ENCODE measurements around the gene CDH24.

Gene CDH24

DNA sequence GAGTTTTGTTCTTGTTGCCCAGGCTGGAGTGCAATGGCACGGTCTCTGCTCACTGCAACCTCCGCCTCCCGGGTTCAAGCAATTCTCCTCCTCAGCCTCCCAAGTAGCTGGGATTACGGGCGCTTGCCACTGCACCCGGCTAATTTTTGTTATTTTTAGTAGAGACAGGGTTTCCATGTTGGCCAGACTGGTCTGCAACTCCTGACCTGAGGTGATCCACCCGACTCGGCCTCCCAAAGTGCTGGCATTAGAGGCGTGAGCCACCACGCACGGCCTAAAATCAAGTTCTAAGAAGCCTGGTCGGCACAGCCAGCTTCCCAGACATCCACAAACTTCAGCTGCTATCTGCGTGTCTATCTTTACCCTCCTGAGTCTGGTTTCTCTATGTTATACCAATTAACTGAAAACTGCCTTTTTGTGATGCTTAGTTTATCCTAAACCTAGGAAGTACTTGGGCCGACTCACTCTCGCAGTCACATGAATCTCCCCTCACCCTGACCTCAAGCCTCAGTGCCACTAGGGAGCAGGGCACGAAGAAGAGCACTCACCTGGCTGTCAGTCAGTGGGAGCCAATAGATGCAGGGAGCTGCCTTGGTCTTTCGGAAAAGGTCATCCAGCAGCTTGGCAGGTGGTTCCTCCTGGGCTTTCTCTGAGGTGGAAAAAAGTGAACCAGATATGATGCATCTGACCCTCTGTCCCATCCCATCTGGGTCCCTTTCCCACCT is 3.4 kb upstream of the CDH24 start:
- DNase-seq, result no peak

DNA sequence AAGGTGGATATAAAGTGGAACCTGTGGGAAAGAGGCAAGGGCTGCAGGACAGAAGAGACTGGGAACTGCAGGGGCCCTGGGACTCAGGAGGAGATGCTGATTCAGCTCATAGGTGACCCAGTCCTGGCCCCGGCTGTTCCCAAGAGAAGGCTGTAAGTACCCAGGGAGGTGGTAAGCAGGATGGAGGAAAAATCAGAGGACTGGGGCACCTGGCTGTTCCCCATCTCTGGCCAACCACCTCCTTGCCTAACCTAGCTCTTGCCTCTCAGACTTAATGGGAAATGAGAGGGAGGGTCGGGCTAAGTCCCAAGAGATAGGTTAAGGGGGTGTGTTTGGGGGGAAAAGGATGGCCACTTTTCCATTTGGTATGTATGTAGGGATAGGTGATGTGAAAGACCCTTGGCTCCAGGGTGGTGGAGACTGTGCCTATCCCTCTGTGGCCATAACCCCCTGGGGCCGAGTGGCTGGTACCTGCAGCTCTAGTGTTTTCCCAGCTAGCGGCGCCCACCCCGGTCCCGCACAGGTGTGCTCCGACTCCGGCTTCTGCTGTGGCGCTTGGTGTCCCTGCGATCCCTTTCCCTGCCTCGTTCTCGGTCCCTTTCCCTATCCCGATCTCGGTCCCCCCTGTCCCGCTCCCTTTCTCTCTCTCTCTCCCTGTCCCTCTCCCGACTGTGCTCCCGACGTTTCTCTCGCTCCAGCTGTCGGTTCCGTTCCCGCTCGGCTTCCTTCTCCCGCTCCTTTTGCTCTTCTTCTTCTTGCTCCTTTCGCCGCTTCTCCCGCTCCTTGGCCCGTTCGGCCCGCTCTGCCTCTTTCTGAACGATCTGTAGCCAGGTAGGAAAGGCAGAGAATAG is 1.6 kb upstream of the CDH24 start:
- DNase-seq, result no peak

DNA sequence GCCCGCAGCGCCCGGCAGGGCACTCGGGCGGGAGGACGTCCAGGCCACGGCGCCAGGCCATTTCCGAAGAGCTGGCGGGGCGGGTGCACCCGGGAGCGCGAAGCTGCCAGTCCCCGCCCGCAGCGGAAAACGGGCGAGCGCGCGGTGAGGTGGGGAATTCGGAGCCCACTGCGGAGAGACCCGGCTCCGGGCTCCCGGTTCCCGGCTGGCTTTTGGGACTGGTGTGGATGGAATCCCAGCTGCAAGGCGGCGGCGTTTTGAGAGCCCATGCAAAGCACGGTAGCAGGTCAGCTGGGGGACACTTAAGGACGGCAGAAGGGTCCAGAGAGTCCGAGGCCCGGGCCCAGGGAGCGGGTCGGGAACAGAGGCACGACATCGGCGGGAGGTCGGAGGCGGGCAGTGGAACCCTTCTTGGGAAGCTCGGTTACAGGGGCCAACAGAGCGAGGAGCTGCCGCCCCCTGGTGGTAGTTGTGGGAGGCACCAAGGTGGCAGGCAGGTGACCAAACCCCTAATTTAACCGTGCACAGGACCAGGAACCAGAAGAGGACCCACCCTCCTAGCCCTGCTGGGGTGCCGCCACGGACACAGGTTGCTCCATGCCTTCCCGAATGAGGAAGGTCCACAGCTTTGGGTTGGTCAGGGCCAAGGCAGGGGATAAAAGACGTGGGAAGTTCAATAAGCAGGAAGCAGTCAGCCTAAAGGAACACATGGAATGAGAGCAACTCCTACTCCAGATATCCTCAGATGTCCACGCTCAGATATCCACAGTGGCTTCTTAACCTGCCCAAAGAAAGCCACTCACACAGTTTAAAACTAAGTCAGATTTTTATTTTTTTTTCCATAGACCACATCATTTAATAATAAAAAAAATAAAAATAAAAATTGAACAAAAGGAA is 685 bp upstream of the CDH24 start:
- no peak for DNase-seq

DNA sequence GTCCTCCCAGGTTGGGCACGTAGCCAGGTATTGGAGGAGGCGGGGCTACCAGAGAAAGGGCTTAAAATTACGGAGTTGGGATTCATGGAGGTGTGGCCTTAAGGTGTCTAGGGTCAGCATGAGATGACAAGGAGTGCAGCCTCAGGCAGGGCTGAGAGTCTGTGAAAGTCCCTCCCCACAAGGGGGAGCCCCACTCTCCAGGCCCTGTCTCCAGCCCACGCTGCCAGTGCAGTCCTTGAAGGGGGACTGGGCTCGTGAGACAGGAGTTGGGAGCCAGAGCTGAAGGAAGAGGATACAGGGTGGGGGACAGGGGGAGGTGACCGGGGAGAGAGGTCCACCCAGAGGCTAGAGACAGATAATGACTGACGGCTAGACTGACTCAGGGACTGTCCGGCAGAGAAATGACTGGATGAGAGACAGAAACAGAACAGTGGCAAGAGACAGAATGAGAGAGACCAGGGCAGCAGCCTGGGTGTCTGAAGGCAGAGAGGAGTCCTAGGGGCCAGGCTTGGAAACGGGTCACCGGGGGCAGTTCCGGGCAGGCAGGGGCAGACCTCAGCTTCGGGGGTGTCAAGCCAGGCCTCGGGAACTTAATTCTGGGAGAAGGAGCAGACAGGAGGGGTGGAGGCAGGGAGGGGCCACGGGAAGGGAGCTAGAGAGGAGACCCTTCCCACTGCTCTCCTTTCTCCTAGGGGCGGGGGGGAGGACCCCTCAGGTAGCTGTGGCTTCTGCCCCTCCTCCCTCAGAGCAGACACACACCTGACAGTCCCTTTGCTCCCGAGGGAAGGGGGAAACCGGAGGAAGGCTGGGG is 970 bp downstream of the CDH24 start:
- DNase-seq, result no peak

DNA sequence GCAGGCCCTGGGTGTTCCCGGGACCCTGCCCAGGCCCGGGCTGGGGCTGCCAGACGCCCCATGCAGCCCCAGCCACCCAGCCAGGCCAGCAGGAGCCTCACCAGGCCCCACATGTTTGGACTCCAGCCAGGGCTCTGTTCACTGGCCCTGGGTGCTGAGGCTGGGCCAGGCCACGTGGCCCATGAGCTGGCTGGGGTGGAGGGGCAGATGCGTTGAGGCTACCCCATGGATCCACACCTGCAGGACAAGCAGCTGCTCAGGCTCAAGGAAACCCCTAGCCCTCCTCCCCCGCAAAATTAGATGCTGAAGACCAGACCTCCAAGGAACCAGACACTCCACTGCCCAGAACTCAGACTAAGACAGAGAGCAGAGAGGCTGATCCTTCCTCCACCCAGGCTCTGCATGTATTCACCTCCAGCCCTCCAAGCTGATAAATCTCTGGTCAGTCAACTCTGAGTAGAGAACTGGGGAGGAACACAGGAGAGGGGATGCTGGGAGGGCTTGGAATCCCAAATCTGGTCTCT is 1.6 kb downstream of the CDH24 start:
- no peak for DNase-seq

DNA sequence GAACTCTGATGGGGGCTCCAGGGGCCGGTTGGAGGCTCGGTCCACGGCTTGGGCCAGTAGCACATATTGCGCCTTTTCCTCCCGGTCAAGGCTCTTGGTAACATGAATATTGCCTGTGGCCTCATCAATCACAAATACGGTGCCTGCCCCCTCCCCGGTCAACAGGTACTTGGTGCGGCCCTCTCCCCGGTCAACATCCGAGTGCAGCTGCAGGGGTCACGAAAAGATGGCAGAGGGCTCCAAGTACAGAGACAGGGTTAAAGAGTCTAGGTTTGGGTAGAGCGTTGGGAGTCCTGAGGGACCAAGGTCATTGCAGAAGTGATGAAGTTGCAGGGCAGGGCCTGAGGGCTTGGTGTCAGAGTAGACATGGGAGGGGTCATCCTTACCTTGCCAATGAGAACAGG is 2.2 kb downstream of the CDH24 start:
- no peak for DNase-seq

DNA sequence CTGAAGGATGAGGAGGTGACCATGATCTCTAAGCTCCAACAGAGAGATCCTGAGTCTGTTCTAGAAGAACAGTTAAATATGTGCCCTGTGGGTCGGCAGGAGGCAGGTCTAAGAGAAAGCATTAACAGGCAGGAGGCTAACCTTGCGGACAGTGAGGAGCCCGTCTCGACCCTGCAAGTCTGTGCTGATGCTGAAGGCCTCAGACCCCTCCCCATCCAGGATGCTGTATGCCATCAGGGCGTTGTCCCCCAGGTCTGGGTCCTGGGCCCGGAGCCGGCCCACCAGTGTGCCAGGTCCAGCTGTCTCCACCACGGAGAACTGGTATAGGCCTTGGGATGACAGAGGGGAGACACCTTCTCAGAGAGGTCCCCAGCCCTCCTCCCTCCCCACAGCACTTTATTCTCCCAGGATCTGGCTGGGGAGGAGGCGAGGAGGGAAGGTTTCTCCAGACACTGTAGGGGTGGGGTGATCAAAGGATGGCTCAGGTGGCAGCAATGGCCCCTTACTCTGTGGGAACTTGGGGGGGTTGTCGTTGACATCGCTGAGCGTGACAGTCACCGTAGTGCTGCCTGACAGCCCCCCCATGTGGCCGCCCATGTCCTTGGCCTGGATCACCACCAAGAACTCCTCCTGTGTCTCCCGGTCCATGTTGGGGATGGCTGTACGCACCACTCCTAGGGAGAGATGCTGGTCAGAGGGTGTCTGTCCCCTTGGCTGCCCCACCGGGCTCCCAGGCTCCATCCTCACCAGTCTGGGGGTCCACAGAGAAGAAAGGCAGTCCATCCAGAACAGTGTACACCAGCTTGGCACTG is 3.1 kb downstream of the CDH24 start:
- no peak for DNase-seq

DNA sequence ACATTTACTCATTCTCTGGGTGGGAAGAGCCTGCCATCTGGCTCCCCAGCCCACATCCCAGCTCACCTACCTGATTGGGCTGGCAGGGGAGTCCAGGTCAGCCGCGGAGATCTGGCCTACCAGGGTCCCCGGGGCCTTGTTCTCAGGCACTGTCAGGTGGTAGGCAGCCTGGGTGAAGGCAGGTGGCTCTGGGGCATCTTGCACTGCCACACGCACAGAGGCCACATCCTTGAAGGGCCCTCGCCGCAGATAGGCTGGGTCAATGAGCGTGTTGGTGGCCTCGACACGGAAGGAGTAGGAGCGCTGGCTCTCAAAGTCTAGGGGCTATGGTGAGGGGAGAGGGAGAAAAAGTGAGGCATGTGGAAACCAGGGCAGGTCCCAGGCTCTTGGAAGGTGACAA is 3.9 kb downstream of the CDH24 start:
- DNase-seq, result no peak

DNA sequence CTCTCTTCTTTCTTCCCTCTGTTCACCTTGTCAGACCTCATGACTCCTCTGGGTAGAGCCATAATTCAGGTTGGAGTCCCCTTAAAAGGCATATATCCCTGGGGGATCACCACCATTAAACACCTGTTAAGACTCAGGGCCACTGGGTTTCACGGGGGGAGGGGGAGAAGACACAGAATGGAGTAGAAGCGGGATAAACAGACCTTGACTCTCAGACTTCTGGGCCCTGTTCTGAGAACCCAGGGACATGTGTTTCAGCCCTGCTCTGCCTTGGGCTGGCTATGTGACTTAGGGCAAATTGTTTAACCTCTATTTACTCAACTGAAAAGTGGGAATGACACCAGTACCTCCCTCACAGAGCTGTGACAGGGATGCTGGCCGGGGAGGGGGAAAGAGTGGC is 4.6 kb downstream of the CDH24 start:
- DNase-seq, result no peak

DNA sequence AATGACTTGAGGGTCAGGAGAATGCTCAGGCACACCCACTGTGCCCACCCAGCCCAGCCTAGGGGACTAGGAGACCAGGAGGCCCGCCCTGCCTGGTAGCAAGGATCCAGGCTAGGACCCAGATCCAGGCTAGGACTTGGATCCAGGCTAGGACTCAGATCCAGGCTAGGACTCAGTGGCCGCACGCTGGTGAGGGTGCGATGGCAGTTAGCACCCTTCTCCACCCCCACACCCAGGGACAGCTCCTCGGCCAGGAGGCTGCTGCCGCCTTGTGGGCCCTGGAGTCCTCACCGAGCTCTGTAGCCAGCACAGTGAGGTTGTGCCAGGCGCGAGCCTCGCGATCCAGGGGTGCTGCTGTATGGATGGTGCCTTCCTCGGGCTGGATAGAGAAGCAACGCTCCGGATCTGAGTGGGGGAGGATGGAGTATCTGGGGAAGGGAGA is 5.1 kb downstream of the CDH24 start:
- DNase-seq, result no peak

DNA sequence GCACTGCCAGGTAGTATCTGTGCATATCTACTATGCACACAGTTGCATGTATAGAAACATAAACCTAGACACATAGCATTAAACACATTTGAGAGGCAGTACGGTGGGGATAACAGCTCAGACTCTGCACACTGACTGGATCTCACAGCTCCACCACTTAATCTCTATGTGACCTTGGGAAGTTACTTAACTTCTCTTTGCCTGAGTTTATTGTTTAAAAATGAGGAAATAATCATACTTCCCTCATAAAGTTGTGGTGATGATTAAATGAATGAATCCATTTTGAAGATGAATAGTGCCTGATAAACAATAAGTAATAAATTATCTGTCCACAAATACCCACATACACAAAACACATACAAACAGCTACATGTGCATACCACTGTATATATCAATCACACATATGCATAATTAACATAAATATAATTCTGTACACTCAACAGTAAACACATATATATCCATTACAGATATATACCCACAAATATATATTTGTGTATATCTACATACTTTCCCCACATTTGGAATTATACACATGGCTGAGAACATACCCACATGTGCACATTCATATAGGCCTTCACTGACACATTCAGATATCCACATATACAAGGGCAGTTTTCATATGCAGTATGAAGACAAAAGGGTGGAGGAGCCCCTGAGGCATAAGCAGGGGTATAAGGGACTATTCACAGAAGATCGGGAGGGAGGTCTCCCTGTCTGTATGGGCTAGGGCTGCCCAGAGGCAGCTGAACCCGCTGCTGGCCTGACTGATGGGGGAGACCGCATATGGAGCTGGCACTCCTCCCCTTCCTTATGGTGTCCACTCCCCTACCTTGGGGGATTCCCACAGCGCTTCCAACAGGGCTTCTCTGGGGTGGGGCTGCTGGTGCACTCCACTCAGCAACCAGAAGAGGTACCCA is 5.9 kb downstream of the CDH24 start:
- no peak for DNase-seq

DNA sequence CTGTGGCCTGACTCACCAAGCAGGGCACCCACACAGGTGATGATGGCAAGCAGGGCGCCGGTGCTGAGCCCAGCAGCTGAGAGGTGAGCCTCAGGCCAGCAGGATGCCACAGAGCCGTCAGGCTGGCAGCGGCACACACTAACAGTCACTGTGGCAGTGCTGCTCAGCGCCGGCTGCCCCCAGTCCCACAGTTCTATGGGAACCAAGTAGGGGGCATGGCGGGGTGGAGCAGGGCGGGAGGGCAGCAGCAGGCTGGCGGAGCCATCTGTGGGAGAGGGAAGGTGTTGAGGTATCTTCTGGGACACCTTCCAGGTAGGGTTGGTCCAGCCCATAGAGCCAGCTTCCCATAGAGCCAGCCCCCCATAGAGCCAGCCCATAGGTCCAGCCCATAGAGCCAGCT is 8.3 kb downstream of the CDH24 start:
- DNase-seq, result no peak

DNA sequence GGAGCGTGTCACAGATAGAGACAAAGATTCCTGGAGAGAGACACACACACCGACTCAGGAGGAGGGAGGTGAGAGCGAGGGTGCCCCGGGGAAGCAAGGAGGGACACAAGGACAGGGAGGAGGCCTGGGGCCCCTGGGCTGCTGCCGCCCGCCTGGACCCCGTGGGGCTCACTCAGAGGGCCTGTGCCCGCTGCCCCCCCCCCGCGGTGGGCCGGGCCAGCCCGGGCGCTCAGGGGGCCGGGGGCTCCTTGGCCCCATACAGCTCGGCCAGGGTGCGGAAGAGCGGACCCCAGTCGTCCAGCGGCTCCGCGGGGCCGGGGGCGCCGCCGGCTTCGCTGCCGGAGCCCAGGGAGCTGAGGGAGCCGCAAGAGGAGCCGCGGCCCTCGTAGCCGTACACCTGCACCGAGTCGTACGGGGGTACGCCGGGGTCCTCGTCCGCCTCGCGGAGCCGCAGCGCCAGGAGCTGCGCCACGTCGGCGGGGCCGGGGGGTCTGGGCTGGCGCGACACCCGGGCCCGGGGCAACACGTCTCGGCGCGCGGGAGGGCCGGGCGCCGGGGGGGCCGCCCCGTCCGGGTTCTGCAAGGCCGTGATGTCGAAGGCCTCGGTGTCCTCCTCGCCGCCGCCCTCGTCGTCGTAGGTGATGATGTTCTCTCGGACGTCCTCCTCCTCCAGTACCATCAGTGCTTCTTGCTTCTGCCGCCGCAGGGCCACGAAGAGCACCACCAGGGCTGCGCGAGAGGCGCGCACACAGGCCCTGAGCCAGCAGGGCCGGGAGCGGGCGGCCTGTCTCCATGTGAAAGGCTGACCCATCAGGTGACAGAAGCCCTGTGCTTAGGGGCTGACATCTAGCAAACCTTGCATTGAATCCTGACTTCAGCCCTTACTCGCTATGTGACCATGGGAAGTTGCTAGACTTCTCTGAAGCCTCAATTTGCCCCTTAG is 9.3 kb downstream of the CDH24 start:
- DNase-seq, result no peak

DNA sequence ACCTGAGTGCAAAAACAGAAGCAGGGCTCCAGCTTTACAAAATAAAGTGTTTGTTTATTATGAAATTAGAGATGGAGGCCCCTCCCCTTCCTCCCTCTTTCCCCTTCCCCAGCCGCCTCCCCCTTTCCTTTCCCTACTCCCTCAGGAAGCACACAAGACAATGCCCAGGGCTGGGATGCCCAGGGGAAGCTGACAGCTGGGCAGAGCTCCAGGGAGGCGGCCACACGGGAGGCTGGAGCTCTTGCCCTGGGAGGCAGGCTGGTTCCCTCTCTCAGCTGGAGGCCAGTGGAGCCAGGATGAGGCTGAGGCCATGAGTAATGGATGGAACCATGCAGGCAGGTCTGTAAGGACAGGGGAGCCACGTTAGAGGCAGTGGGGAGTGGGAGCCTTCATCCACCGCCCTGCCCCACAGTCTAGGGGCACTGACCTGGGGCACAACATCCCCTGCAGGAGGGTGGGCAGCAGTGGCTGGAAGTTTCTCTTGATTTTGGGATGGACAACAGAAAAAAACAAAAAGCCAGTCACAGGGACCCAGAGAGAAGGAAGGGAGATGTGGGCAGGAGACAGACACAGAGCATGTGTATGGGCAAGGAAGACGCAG is 10.2 kb downstream of the CDH24 start:
- DNase-seq, result no peak

DNA sequence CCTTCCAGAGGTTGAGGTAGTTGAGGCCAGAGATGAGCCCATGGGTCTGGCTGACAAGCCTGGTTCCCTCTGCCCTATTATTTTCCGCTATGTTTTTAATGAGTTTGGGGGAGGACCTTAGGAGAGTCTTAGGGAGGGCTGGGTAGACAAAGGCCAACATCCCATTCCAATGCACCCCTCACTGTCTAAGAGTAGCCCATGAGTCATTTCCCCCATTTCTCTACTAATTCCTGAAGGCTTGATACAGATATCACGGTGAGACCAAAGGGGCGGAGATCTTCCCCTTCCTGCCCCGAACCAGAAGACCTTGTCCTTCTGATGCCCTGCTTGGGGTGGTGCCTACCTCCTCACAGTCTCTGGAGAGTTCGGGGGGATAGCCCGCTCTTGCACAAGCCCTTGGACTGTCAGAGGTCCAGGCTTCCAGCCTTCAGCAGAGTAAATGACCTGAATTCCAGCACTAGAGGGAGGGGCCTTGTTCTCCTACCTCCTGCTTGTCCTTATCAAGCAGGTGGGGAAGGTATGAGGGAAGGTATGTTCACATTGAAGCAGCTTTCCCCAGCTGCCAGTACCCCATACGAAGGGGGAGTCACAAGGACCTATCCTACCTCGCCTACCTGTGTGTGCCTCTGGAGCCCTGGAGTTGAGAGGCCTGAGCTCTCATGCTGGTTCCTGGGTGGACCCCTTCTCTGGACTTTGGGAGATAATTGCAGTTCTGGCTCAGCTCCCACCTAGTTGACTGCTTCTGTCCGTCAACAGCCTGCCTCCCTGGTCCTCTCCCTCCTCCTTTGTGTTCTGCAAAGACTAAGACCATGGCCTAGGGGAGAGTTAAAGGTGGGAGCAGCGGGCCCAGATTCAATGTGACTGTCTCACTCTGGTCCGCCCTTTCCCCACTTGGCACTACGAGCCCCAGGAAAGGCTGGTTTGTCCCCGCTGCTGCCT is 11.6 kb downstream of the CDH24 start:
- no peak for DNase-seq

DNA sequence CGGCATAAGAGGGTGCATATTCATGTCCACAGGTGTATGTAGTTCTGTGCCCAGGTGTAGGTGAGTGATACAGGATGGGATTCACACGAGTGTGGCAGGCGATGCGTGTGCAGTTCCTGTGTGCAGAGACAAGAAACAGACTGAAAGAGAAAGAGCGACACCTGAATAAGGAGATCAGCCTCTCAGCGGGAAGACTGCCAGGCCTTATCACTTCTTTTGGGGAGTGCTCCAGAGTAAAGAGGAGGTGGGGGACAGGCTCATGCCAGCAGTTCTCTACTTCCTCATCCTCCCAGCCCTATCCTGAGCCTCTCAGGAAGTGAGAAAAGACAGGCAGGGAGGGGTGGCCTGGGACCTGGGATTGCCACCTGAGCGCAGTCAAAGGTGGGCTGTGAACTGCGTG is 12.5 kb downstream of the CDH24 start:
- no peak for DNase-seq

DNA sequence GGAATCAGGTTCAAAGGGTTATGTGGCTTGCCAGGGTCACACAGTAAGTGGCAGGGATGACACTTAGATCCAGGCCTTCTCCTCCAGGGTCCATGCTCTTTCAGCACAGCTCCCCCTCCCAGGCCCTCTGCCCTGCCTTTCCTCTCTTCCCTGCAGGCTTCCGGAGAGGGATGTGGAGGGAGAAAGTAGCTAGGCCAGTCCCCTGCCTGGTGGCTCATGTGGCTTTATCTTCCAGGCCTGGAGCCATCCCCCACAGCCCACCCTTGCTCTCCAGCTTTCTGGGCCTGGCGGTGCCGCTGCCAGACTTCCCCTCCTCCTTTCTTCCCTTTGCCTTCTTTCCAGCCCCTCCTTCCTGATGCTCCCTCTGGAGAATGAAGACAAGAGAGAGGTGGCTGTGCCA is 13.6 kb downstream of the CDH24 start:
- no peak for DNase-seq

All from NCI-H146 (cell line).